ENCODE measurements around the gene RNF2. TPM values are rescaled to one million over a fixed set of nuclear protein-coding genes. Genes with fewer than 3 reads are reported as not detected.

The RNF2 gene
- total and polyA plus RNA-seq, 8 donors: 15.8 to 46.2 (median 39.0) TPM

- ATAC-seq: no peak
- H3K36me3 ChIP-seq: no peaks in the 10 kb centered on the region
- DNase-seq: no peak
- no peak overlapping the region for H3K27ac ChIP-seq
- intact Hi-C loops (cut with DNase I): no loop called here
- H3K27me3 ChIP-seq: no peaks in the 10 kb centered on the region
- no peaks in the 10 kb centered on the region for H3K9me3 ChIP-seq
- H3K4me1 ChIP-seq: no peaks in the 10 kb centered on the region
- TF ChIP-seq, protein P1, sequence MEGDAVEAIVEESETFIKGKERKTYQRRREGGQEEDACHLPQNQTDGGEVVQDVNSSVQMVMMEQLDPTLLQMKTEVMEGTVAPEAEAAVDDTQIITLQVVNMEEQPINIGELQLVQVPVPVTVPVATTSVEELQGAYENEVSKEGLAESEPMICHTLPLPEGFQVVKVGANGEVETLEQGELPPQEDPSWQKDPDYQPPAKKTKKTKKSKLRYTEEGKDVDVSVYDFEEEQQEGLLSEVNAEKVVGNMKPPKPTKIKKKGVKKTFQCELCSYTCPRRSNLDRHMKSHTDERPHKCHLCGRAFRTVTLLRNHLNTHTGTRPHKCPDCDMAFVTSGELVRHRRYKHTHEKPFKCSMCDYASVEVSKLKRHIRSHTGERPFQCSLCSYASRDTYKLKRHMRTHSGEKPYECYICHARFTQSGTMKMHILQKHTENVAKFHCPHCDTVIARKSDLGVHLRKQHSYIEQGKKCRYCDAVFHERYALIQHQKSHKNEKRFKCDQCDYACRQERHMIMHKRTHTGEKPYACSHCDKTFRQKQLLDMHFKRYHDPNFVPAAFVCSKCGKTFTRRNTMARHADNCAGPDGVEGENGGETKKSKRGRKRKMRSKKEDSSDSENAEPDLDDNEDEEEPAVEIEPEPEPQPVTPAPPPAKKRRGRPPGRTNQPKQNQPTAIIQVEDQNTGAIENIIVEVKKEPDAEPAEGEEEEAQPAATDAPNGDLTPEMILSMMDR (IDR thresholded peaks at IDR 0.05): no peak
- no peak overlapping the region for H3K4me3 ChIP-seq
Measured at GRCh38 chr1:185040408-185040735, 5.0 kb upstream of the RNF2 start.

DNA sequence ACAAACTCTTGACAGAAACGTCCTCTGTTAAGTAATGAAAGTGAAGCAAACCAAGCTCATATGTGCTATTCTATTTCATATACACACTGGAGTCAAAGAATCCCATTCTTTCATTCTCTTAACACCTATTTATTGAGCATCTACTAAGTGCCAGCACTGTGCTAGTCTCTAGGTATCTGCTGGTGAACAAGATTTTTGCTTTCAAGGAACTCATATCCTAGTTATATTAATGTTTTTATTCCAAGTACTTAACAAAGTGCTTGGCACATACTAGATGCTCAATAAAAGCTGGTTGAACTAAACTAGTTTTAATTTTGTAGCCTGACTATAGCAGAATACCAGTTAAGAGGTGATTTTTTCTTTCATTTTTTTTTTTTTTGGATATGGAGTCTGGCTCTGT is 3.6 kb upstream of the RNF2 start:
- TF ChIP-seq, protein P1 (IDR thresholded peaks at IDR 0.05): no peak
- ATAC-seq (no peak), DNase-seq (no peak)
- H3K27me3 ChIP-seq: no peaks in the 10 kb centered on the region
- no peak overlapping the region for H3K27ac ChIP-seq
- intact Hi-C loops (cut with DNase I): no loop called here
- H3K36me3 ChIP-seq: no peaks in the 10 kb centered on the region
- no peak overlapping the region for H3K4me3 ChIP-seq
- no peaks in the 10 kb centered on the region for H3K9me3 ChIP-seq
- H3K4me1 ChIP-seq: peaks cover under 1 to 6% of the 10 kb centered on the region in 2 donors

DNA sequence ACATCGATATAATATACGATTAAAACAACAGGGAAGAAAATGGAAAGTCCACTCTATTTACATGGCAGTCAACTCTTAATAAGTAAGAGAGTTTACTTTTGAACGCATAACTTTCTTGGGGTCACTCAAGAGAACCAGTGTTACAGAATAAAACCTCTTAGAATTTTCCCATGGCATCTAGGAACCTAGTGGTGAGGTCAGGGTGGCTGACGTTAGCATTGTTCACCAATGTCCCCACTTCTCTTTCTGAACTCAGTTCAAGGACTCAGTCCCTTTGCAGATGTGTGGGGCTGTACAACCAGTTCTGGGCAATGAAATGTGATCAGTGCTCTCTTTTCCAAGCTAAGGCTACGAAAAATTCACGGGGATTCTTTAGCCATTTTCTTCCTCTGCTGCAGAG is 2.6 kb upstream of the RNF2 start:
- Histone ChIP-seq H3K4me1 (peaks cover 11 to 16% of the 10 kb centered on the region in 2 donors), H3K4me3 (no peak overlapping the region), H3K36me3 (no peaks in the 10 kb centered on the region), H3K27me3 (no peaks in the 10 kb centered on the region), H3K9me3 (no peaks in the 10 kb centered on the region), H3K27ac (no peak overlapping the region)
- ATAC-seq: no peak
- no peak for DNase-seq
- intact Hi-C loops (cut with DNase I): no loop called here
- TF ChIP-seq, protein P1 (IDR thresholded peaks at IDR 0.05): no peak

GRCh38 chr1:185044387-185044786 is 971 bp upstream of the RNF2 start:
- ATAC-seq (no peak), DNase-seq (peak in 1 of 4 donors; percentile 21)
- Histone ChIP-seq H3K9me3 (no peaks in the 10 kb centered on the region), H3K36me3 (no peaks in the 10 kb centered on the region), H3K27ac (peak overlapping the region in 1 of 2 donors; percentile 87), H3K4me1 (peaks cover 12 to 21% of the 10 kb centered on the region in 2 donors), H3K27me3 (no peaks in the 10 kb centered on the region), H3K4me3 (no peak overlapping the region)
- intact Hi-C loops (cut with DNase I): no loop called here
- TF ChIP-seq, protein P1 (IDR thresholded peaks at IDR 0.05): no peak

GRCh38 chr1:185045814-185046492 is 595 bp downstream of the RNF2 start:
- no peaks in the 10 kb centered on the region for H3K27me3 ChIP-seq
- ATAC-seq (peak; percentile 71), DNase-seq (peak; percentile 39 to 87 (median 48))
- TF ChIP-seq, protein P1 (IDR thresholded peaks at IDR 0.05): no peak
- peak overlapping the region; percentile 80 to 86 for H3K4me3 ChIP-seq
- H3K9me3 ChIP-seq: no peaks in the 10 kb centered on the region
- peak overlapping the region; percentile 84 to 87 for H3K27ac ChIP-seq
- peaks cover 12 to 36% of the 10 kb centered on the region in 2 donors for H3K4me1 ChIP-seq
- intact Hi-C loops (cut with DNase I): no loop called here
- H3K36me3 ChIP-seq: no peaks in the 10 kb centered on the region
